ENCODE measurements around the gene SHISA6.

SHISA6 gene

DNA sequence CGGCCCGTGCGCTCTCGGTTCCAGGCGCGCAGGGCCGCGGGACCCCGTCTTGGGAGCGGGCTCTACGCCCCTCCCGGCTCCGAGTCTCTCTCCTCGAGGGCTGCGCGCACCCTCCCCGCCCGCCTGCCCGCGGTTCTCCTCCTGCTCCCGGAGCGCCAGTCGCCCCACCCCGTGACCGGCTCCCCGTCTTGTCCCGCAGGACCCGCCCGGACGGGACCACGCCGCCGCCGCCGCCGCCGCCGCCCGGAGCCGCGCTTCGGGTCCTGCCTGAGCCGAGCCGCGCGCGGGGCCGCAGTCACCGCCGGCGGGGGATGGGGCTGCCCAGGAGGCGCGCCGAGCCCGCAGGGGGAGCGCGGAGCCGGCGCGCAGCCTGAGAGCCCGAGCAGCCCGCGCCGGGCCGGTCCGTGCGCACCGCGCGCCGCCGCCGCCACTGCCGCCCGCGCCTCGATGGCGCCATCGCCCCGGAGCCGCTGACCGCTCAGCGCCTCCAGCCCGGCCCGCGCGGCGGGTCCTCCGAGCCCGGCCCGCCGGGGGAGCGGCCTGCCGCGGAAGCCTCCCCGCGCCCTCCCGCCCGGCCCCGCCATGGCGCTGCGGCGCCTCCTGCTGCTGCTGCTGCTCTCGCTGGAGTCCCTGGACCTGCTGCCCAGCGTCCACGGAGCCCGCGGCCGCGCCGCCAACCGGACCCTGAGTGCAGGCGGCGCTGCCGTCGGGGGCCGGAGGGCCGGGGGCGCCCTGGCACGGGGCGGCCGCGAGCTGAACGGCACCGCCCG, at the start of gene SHISA6:
SHISA6 (plus strand) TSS at position 373 of the 770 bp plus-strand sequence.
- no peak for DNase-seq (ENCODE audit: low read depth in 2 of 2)

DNA sequence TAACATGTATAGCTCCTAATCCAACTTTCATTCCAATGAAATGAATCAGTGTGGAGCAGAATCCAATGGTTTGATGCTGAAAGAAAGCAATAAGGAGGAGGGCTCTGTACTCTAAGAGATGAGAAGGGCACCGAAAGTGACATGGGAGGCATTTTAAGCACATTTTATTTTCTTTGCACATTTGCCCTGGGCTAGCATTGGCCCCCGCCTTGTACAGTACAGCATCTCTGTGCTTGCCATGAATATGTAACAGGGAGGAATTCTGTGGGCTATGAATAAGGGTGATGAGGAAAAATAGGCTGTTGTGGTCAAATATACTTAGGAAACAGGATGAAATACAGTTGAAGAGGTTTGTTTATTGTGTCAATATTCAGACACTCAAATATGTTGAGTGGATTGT, 45.2 kb upstream of the SHISA6 start:
- DNase-seq (ENCODE audit: low read depth in 2 of 2): no peak

DNA sequence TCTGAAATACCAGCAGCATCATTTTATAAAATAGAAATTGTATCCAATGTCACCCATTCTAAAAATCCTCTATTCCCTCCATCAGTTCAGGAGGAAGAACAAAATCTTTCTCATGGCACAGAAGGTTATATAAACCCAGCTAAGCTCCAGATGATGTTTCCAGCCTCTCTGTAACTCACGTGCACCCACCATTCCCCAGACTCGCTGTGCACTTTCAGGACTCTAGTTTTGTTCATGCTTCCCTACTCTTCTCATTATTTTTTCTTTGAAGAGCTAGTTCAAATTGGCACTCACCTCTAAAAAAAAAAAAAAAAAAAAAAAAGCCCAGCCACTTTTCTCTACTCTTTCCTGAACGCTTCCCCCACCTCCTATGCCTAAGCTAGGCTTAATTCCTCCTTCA, 36.0 kb upstream of the SHISA6 start:
- DNase-seq (ENCODE audit: low read depth in 2 of 2): no peak

DNA sequence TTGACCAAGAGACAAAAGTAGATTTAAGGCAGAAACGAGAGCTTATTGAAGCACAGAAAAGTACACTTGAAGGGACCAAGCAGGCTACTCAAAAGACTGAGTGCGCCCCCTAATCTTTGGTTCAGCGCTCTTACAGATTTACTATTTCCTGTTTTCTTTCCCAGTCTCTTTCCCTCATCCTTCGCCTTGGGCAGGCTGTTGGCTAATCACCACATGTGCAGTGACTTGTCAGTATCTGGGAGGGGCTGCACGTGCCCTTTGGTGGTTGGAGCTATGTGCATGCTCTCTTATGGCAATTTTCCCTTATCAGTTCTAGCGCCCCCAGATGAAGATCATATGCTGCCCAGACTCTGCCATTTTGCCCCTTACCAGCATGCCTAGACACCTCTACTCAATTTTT, 35.4 kb upstream of the SHISA6 start:
- DNase-seq (ENCODE audit: low read depth in 2 of 2): no peak

DNA sequence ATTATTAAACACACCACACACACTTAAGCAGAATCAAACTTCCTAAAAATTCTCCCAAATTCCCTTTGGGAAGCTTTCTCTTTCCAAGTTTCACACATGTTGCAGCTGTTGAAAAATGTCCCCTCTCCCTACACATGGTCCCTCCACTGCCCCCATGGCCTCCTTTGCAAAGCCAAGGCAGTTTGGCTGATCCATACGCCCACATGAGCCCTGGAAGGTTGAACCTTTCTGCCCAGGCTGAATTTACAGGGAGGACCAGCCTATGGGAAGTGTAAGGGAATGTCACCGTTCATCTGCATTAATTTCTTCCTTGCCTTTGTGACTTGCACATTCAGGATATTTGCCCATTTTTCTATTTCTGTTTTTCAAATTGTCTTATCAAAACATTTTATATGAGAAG, 31.1 kb upstream of the SHISA6 start:
- no peak for DNase-seq (ENCODE audit: low read depth in 2 of 2)

DNA sequence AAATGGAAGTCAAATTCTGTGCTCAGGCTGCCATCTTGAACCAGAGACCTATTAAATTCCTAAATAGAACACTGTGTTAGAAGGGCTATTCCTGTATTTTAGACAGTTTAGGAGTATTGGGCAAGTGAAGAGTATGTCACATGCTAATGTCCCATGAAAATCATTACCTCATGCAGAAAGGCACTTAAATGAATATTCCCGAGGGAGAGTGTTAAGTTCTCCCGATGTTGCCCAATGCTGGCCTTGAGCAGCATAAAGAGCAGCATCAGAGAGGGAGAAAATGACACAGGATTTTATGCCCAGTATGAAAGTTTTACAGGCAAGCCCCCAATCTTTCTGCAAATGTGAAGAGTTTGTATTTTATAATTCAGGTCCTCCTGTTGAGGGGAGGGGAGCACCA, 28.2 kb upstream of the SHISA6 start:
- no peak for DNase-seq (ENCODE audit: low read depth in 2 of 2)

DNA sequence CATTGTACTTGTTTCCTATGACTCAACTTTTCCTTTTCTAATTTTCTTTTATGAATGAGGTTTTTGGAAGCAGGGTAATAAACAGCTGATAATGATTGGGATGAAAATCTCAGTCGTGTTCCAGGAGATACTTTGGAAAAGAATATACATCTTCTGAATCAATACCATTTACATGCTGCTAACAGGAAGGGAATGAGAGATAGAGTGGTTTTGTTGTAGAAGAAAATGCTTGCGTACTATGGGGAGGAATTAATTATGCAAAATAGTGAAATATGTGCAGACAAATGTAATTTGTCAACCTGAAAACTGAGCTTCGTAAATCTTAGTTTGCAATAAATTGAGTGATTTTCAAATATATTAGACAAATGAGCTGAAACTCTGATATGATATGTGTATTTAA, 24.0 kb upstream of the SHISA6 start:
- no peak for DNase-seq (ENCODE audit: low read depth in 2 of 2)

DNA sequence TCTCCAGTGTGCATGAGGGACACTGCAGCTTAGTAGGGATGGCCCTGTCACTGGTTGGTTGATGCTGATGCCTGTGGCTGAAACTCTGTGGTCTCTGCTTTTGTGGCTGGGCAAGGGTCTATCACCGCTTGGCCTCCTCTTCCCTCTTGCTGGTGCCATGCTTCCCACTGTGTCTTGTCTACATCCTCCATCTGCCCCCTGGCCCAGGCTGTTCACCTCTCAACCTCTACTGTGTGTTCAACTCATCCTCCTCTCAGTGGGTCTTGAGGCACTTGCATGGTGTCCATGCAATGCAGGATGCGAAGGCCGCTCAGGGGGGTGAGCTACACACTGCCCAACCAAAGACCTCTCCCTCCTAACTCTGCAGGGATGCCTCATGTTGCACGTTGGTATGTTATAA, 19.8 kb upstream of the SHISA6 start:
- DNase-seq (ENCODE audit: low read depth in 2 of 2): no peak

DNA sequence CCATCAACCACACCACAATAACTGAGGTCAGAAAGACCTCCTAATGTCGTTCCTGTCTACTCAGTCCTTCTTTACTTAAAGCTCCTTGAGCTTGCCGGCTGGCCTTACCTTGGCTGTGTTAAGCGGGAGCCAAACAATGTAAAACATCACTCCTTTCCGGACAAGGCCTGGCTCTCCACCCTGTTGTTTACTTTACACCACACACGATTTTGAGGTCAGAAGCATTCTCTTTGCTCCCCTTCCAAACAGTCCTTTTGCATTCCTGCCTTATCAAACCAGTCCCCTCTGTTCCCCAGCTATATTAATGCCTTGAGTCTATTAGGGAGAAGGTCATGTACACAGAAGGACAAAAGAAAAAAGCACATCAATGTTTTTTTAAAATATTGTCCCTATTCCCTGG, 19.3 kb upstream of the SHISA6 start:
- no peak for DNase-seq (ENCODE audit: low read depth in 2 of 2)

DNA sequence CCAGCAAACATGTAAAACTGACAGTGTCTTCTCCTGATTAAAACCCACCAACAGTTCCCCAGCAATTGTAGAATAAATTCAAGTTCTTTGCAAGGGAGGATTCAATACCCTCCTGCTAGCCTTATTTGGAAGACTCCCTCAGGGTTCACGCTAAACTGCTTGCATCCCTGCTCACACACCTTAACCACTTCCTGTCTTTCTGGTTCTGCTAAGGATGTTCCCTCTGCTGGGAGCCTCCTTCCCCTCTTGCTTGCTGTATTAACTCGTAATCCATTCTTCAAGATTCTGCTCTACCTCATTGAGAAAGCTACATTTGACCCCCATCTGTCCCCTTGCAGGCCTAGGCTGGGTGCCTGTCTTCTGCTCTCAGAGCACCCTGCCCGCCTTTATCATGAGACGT, 2.3 kb upstream of the SHISA6 start:
- DNase-seq (ENCODE audit: low read depth in 2 of 2): no peak

DNA sequence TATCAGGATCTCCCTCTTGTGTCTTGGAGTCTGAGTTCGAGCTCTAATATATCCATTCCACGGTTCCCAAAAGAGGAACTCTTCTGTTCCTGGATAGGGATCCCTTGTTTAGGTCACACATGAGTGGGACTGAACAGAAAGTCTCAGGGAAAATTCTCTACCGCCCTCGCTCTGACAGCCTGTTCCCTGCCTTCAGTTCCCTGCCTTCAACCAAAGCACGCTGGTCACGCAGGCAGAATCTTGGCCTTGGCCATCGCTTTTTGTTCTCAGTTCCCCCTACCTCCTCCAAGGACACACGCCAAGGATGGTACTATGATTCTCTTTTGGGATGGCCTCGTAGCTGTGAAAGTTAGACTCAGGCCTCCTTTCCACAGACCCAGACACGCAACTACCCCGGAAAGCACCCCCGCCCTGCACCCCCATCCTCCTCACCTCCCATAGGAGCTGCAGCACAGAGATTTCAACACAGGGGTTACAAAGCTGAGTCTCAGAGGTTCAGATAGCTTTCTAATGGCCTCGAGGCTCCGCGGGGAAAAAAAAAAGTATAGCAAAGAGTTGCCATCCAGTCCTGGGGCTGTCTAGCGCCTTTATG, 1.5 kb upstream of the SHISA6 start:
- no peak for DNase-seq (ENCODE audit: low read depth in 2 of 2)

DNA sequence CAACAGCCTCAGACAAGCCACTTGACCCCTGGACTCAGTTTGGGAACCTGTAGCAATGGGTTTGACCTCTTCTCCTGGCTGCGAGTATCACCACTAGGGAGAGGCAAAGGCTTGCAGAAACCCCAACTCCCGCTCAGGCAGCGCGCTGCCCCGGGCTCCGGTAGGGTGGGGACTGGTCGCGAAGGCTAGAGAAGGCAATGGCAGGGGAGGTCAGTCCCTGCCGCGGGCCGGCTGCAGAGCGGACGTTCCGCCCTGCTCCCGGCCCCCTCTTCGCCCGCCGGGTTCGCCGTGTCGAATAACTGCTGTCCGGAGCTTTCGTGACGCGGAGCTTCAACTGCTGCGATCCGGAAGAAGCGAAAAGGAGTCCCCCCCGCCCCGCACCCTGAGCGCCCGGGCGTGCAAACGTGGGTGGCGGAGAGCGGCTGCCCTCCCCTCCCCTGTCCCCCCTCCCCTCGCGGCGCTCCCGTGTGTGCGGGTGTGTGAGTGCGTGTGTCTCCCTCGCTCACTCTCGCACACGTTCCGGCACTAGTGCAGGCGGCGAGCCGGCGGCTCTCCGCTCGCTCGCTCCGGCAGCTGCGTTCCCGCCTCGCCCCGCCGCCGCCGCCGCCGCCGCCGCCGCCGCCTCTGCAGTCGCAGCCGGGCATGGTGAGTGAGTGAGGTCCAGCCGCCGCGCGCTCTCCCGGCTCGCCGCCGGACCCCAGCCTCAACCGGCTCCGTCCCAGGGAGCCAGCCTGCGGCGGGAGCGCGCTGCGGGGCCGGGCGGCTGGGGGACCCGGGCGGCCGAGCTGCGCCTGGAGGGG, 772 bp upstream of the SHISA6 start:
- DNase-seq (ENCODE audit: low read depth in 2 of 2): no peak

DNA sequence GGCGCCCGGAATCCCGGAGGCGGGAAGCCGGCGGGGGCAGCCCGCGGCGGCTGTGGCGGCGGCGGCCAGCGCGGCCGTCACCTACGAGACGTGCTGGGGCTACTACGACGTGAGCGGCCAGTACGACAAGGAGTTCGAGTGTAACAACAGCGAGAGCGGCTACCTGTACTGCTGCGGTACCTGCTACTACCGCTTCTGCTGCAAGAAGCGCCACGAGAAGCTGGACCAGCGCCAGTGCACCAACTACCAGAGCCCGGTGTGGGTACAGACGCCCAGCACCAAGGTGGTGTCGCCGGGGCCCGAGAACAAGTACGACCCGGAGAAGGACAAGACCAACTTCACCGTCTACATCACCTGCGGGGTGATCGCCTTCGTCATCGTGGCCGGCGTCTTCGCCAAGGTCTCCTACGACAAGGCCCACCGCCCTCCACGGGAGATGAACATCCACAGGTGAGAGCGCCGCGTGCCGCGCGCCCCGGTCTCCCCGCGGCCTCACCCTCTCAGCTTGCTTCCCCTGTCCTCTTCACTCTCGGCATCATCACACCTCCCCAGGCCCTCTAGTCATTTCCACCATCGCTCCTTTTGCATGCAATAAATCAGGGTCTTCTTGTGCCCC, 706 bp downstream of the SHISA6 start:
- no peak for DNase-seq (ENCODE audit: low read depth in 2 of 2)

DNA sequence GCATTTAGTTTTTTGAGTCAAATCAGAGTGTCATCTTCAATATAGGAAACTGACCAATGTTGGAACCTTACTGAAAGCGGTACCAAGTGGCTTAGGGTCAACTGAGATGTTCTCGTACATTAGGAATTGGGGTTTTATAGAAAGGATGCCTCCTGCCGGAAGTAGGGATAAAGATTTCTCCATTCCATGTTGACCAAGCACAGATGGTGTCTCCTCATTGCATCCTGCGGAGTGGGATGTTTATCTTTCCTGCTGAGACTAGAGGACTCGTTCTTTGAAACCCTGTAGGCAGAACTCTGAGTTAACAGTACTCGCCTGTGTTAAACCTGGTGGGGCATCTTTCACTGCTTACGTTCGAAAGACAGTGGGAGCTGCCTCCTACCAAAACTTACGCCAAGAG, 1.4 kb downstream of the SHISA6 start:
- DNase-seq (ENCODE audit: low read depth in 2 of 2): no peak

DNA sequence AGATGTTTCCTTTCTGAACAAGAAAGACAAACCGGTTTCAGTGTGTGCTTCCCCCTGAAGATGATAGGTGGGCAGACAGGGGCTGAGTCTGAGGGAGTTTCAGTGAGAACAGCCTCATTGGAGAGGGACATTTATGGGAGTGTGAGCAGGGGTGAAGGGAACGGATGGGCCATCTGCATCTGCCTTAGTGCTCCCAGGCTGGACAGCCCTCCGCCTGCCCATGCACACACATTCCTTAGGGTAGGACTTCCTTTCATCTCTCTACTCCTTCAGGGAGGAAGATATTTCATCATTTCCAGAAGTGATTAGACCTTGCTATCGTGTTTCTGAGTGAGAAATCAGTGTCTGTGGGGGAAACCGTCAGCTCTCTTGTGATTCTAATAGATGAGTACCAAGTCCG, 3.8 kb downstream of the SHISA6 start:
- no peak for DNase-seq (ENCODE audit: low read depth in 2 of 2)

DNA sequence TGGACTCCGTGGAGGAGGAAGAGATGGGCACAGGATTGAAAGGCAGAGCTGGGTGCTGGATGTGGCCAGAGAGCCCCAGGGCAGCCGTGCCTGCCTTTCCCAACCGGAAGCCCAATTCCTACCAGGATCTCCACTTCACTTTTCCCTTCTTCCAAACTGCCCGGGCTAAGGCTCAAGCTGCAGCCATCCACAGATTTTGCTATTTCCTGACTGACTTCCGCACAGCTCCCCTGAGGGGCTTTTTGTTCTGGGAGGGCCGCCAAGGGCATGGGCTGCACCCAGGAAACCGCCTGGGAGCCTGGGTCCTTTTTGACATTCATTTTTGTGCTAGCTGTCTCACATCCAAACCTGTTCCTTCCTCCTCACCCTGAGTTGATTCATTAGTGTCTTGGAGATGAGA, 4.2 kb downstream of the SHISA6 start:
- no peak for DNase-seq (ENCODE audit: low read depth in 2 of 2)

DNA sequence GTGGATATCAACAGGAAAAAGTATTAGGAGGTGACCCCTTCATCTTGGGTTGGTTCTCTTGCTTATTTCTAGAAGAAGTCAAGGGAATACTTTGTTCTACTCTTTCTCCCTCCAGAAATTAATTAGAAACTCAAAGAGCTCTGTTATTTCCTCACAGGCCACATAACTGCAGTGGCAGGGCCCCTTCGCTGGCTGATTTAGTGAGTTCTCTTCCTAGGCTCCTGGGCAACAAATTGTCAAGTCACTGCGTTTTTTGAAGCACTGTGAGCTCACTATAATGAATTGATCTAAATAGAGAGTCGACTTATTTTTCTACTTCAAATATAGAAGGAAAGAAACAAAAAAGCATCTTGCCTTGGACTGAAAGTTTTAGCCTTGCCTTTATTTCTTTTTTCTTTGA, 4.8 kb downstream of the SHISA6 start:
- no peak for DNase-seq (ENCODE audit: low read depth in 2 of 2)

DNA sequence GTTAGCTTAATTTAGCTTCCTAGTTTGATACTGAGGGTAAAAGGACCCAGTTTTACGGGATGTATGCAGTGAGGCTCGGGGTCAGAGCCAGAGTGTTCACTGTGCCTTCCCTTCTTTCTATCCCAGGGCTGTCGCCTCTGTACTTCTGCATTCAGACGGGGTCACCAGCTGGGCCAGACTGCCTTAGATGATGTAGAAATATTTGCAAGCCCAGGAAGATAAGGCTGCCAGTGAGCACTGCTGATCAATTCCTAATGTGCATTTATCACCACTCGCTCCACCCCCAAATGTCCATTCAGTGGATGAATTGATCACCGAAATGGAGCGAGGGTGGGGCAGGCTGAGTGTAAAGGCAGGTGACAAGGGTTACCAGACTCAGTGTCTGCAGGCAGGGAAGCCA, 9.1 kb downstream of the SHISA6 start:
- DNase-seq (ENCODE audit: low read depth in 2 of 2): no peak

DNA sequence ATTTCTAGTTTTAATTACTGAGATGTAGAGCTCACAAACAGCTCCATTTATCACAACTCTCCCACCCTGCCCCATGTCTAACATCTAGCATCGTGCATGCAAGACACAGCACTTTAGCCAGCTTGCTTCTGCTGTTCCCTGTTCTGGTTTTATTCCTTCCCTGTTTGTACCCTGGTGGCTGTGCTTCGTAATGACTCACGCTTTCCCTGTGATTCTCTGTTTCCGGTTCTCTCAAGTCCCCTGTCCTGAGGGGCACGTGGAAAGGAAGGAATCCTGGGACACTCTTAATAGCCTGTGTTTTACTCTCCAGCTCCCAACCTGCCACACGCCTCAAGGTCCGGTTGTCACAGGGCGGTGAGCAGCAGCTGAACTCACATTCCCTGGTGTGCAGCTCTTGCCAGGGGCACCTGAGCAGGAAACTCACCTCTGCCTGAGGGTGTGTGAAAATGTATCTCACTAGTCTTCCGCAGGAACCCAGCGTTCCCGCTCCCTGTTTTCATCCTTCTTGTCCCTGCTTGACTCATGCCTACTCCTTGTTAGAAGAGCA, 10.6 kb downstream of the SHISA6 start:
- no peak for DNase-seq (ENCODE audit: low read depth in 2 of 2)

DNA sequence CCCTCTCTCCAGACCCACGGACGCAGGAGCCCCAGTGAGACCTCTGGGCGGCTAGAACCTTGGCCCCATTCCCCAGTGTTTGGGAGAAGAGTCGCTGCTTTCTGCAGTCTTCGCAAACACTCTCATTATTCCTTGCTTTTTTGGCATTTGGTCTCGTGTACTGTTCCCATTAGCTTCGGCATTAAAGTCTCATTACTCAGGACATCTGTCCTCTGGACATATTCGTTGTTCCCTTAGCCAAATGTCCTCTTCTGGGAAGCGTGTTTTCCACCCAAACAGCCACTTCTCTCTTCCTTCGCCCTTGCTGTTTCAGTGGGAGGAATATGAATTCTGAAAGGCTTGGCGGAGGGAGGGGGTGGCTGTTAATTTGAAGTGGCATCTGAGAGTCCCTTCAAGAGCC, 11.1 kb downstream of the SHISA6 start:
- no peak for DNase-seq (ENCODE audit: low read depth in 2 of 2)

DNA sequence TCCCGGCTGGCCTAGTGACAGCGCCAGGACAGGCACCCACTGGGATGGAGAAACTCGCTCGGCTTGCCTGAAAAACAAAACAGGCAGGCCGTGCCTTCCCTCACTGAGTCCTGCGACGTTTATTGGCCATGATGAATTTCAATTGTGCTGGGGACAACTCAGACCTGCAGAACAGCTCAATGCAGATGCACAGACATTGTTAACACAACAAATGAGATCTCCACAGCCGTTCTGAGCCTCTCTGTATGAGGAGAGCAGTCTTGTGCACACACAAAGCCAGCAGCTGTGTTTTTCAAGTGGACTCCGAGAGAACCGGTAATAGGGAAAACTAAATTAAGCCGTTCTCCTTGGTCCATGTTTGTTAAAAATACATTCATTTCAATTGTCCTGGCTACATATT, 15.9 kb downstream of the SHISA6 start:
- DNase-seq (ENCODE audit: low read depth in 2 of 2): no peak

DNA sequence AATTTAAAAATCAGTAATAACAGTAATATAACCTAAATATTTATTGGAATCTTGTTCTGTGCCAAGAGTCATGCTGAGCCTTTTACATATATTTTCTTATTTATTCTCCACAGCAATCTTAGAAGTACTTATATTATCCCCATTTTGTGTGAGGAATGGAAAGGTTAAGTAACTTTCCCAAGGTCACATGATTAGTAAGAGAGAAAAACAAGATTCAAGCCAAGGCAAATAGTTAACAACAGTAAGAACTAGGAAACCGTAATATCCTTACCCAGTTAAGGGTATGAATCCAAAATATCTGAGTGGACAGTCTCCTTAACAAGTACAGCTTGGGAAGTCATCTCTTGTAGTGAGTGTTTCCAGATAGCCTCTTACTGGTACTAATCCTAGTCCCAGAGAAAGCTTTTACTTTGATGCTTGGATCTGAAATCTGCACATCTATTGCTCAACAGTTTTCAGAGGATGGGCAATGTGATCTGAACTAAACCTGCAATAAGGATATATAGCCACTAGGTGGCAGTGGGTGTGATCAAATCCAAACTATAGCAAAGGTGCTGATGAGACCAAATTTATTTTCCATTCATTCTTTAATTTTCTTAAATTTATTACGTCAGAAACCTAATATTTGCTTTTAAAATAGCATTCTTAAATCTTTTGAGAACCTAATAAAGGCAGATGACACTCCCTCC, 23.3 kb downstream of the SHISA6 start:
- DNase-seq (ENCODE audit: low read depth in 2 of 2): no peak
